Upper lobe of right lung (tissue), 1 donor: Measurements from ENCODE around the gene CCDC40. TPM values are rescaled to one million over a fixed set of nuclear protein-coding genes. Genes with fewer than 3 reads are reported as not detected.

Experiments
- ATAC-seq: fragments of 200-7000 bp; cut with Tn5 transposase; one replicate; pipeline ENCODE4 v1.9.1; 2020; ENCODE audit warnings: mild to moderate bottlenecking, moderate library complexity
- DNase-seq: peaks from one replicate; pipeline ENCODE4 v3.0.0-alpha.2; 2020
- H3K27ac ChIP-seq: fragments of 200-600 bp; one replicate; pipeline ENCODE4 v1.8.0; 2022
- H3K27me3 ChIP-seq: fragments of 200-600 bp; one replicate; pipeline ENCODE4 v1.8.0; 2022; ENCODE audit warnings: mild to moderate bottlenecking
- H3K36me3 ChIP-seq: fragments of 200-600 bp; one replicate; pipeline ENCODE4 v1.8.0; 2022
- H3K4me1 ChIP-seq: fragments of 200-600 bp; one replicate; pipeline ENCODE4 v1.8.0; 2022
- H3K4me3 ChIP-seq: fragments of 200-600 bp; one replicate; pipeline ENCODE4 v1.8.0; 2022; ENCODE audit warnings: mild to moderate bottlenecking
- H3K9me3 ChIP-seq: fragments of 200-600 bp; one replicate; pipeline ENCODE4 v1.8.0; 2022
- intact Hi-C: fragments of 100-400 bp; cut with DNase I; formaldehyde crosslinking; loops from one replicate; pipeline ENCODE4 v1.11.0; 2022
- total RNA-seq: library from RNA; stranded (reverse); fragmentation: NEBNext Ultra II Directional; extraction: Animal tissue kit (Norgen Biotek cat#: 25700); gene quantifications from one replicate; pipeline ENCODE4 v1.2.1, GENCODE V29; 2021
- TF ChIP-seq, protein P1 (sequence below): fragments of 200-600 bp; IDR thresholded peaks from one replicate; pipeline ENCODE4 v1.8.0; 2022; ENCODE audit warnings: antibody characterized with exemption
- donor health status: DM: no; HTN: yes; CAD: no; lungs with severe emphysema.

The CCDC40 gene
- total RNA-seq, 1 donor from 2014 or later: 3.5 TPM

DNA sequence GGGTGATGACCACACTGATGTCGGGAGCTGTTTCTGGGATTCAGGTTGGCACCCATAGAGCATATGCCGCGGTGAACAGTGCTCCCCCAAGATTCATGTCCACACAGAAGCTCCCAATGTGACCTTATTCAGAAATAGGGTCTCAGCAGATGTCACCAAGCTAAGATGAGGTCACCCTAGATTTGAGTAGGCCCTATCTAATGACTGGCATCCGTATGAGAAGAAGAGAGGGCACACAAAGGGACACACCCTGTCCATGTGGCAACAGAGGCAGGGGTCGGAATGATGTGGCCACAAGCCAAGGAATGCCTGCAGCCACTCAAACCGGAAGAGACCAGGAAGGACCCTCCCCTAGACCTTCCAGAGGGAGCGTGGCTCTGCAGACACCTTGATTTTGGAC is 36.3 kb upstream of the CCDC40 start:
- no peak for ATAC-seq
- Histone ChIP-seq H3K27ac (no peak overlapping the region), H3K27me3 (no peaks in the 10 kb centered on the region), H3K4me1 (peaks cover 8% of the 10 kb centered on the region), H3K9me3 (no peaks in the 10 kb centered on the region), H3K36me3 (no peaks in the 10 kb centered on the region), H3K4me3 (no peak overlapping the region)
- intact Hi-C loops: no loop called here
- DNase-seq: no peak
- TF ChIP-seq, protein P1, sequence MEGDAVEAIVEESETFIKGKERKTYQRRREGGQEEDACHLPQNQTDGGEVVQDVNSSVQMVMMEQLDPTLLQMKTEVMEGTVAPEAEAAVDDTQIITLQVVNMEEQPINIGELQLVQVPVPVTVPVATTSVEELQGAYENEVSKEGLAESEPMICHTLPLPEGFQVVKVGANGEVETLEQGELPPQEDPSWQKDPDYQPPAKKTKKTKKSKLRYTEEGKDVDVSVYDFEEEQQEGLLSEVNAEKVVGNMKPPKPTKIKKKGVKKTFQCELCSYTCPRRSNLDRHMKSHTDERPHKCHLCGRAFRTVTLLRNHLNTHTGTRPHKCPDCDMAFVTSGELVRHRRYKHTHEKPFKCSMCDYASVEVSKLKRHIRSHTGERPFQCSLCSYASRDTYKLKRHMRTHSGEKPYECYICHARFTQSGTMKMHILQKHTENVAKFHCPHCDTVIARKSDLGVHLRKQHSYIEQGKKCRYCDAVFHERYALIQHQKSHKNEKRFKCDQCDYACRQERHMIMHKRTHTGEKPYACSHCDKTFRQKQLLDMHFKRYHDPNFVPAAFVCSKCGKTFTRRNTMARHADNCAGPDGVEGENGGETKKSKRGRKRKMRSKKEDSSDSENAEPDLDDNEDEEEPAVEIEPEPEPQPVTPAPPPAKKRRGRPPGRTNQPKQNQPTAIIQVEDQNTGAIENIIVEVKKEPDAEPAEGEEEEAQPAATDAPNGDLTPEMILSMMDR: no peak

DNA sequence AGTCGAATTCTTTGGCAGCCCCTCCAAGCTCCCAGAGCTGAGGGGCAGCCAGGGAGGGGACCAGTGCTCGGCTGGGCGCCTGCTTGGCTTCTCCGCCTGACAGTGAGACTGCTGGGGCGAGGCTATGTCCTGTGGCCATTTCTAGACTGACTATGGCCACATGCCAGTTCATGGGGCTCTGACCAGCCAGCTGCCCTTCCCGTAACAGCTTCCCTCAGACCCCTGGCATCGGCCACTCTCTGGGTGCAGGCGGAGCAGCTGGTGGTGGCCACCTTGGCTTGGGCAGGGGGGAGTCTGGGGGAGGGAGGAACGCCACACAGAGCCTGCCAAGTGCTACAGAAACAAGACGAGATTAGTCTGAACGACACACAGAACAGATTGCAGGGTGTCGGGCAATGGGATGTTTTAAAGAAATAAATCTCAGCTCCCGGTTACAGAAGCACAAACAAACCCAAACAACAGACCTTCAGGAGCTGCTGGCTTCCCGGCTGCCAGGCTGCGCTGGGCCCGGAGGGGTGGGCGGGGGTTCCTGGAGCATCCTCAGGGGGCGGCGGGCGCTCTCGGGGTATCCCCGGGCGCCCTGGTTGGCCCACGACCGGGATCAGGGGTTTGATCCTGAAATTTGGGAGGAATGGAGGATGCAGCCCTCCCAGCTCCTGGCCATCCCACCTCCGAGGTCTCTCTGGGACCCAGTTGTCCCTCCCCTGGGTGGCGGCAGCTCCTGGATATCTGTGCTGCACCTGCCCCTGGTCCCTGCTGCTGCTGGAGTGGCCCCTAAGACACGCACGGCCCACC is 35.3 kb upstream of the CCDC40 start:
- no peak for DNase-seq
- TF ChIP-seq, protein P1: no peak
- Histone ChIP-seq H3K36me3 (no peaks in the 10 kb centered on the region), H3K4me3 (no peak overlapping the region), H3K9me3 (no peaks in the 10 kb centered on the region), H3K27me3 (no peaks in the 10 kb centered on the region), H3K4me1 (peaks cover 8% of the 10 kb centered on the region), H3K27ac (no peak overlapping the region)
- intact Hi-C loops: no loop called here
- no peak for ATAC-seq

DNA sequence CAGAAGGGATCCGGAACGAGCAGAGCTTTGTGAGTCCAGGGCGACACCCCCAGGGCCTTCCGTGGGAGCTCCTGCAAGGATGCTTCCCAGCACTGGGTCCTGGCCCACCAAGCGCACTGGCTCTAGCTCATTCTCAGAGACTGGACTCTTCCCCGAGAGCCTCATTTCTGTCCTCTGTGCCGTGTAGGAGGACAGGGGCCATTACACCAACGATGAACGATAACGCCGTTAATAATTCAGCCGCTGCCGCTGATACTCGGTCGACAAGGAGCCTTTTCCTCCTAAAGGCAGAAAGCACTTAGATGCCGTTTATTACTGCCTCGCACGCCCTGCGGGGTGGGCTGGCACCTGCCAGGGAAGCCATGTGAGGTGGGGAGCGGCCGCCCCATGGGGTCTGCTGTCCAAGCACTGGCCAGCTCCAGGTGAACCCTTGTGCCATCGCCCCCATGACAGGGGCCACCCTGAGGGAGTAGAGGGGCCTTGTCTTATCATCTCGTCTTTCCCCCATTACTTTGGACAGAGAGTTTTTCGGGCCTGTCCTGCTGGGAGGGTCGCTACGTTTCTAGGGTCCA is 34.3 kb upstream of the CCDC40 start:
- Histone ChIP-seq H3K4me1 (peaks cover 8% of the 10 kb centered on the region), H3K9me3 (no peaks in the 10 kb centered on the region), H3K36me3 (no peaks in the 10 kb centered on the region), H3K4me3 (no peak overlapping the region), H3K27ac (no peak overlapping the region), H3K27me3 (no peaks in the 10 kb centered on the region)
- TF ChIP-seq, protein P1: no peak
- intact Hi-C loops: no loop called here
- DNase-seq: no peak
- ATAC-seq: no peak

DNA sequence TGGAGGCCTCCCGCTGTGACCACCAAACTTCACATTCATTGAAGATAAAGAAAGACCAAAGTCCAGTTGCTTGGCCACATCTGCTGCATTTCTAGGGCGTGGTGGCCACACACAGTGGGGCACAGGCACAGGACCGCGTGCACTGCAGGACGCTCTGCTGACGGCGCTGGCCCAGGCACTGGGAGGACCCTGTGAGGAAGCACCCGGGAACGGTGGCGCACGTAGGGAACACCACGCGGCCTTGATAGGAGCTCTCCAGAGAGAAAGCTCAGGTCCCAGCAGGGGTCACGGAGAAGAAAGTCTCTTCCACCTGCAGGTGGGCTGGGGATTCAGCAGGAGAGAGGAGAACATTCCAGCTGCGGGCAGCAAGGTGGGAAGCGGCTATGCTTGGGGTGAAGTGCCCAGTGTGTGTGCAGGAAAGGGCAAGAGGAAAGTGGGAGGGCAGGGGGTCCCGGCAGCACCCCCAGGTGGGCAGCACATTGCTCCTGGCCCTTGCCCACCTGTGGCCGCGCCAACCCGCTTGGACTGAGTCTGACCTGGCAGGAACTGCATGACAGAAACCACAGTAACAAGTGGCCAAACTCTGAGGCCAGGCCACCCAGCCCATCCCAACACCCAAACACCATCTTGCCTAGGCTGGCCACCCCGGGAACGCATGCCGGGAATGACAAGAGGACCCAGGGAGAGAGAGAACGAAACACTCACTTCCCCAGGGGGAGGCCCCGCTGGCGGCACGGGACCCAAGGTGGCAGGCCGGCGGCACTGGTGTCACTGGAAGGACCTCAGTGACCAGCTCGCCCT is 33.6 kb upstream of the CCDC40 start:
- Histone ChIP-seq H3K27me3 (no peaks in the 10 kb centered on the region), H3K4me3 (no peak overlapping the region), H3K36me3 (no peaks in the 10 kb centered on the region), H3K27ac (no peak overlapping the region), H3K4me1 (peaks cover 4% of the 10 kb centered on the region), H3K9me3 (no peaks in the 10 kb centered on the region)
- ATAC-seq (no peak), DNase-seq (no peak)
- TF ChIP-seq, protein P1: no peak
- intact Hi-C loops: no loop called here

DNA sequence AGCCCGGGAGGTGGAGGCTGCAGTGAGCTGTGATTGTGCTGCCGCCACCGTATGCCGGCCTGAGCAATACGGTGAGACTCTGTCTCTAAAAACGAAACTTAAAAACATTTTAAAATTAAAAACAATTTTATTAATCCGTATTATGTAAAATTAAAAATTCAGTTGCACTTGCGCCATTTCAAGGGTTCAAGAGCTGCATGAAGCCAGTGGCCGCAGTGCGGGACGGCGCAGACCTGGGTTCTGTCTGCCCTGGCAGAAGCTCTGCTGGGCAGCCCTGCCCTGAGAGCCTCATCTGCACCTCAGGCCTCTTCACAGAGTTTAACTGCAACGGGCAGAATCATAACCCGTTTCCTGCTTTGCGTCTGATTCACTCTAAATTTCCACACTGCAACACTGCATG is 32.5 kb upstream of the CCDC40 start:
- Histone ChIP-seq H3K27me3 (no peaks in the 10 kb centered on the region), H3K4me3 (no peak overlapping the region), H3K4me1 (peaks cover 5% of the 10 kb centered on the region), H3K27ac (no peak overlapping the region), H3K9me3 (no peaks in the 10 kb centered on the region), H3K36me3 (no peaks in the 10 kb centered on the region)
- ATAC-seq: no peak
- TF ChIP-seq, protein P1: no peak
- DNase-seq: no peak
- intact Hi-C loops: no loop called here
